HEK293 (cell line): ENCODE results near the gene TMEM200A.

Source experiments
- CTCF ChIP-seq: fragments of 450-650 bp; formaldehyde crosslinking; IDR thresholded peaks from 2 replicates; pipeline ENCODE4 v1.5.1; 2016; ENCODE audit warnings: missing biosample characterization, missing genetic modification characterization
- REST ChIP-seq: fragments of 450-650 bp; formaldehyde crosslinking; IDR thresholded peaks from 2 replicates; pipeline ENCODE4 v1.5.1; 2016; ENCODE audit warnings: missing biosample characterization, missing genetic modification characterization
- ZNF121 ChIP-seq: fragments of 450-650 bp; formaldehyde crosslinking; IDR thresholded peaks from 2 replicates; pipeline ENCODE4 v1.5.1; 2016; ENCODE audit warnings: missing biosample characterization, missing genetic modification characterization
- ZNF280D ChIP-seq: fragments of 450-650 bp; formaldehyde crosslinking; IDR thresholded peaks from 2 replicates; pipeline ENCODE4 v1.5.1; 2016; ENCODE audit warnings: missing biosample characterization, missing genetic modification characterization

GRCh38 chr6:130364224-130364780 is 1.5 kb upstream of the TMEM200A start:
- no peak for TF ChIP-seq ZNF280D (tag by site-specific recombination)
- TF ChIP-seq CTCF (tag by site-specific recombination): no peak
- TF ChIP-seq REST (tag by site-specific recombination): no peak
- no peak for TF ChIP-seq ZNF121 (tag by site-specific recombination)
